ENCODE measurements around the gene DNPH1.
A peak's percentile ranks its signal among the peaks of the same experiment; 100 is the strongest.

DNPH1 gene

GRCh38 chr6:43211955-43212354 is 17.3 kb downstream of the DNPH1 start:
- DNase-seq, result no peak

GRCh38 chr6:43207286-43207685 is 22.0 kb downstream of the DNPH1 start:
- no peak for DNase-seq

GRCh38 chr6:43205849-43206248 is 23.4 kb downstream of the DNPH1 start:
- DNase-seq, result no peak

GRCh38 chr6:43204271-43205105 is 24.8 kb downstream of the DNPH1 start:
- DNase-seq, result no peak

- no peak for DNase-seq
Measured at GRCh38 chr6:43203718-43204095, 25.6 kb downstream of the DNPH1 start.

- no peak for DNase-seq
Measured at GRCh38 chr6:43203029-43203717, 26.1 kb downstream of the DNPH1 start.

- DNase-seq, result no peak
Measured at GRCh38 chr6:43202451-43202850, 26.8 kb downstream of the DNPH1 start.

GRCh38 chr6:43200541-43200940 is 28.7 kb downstream of the DNPH1 start:
- no peak for DNase-seq

- no peak for DNase-seq
Measured at GRCh38 chr6:43199912-43200311, 29.4 kb downstream of the DNPH1 start.

- DNase-seq, result no peak
Measured at GRCh38 chr6:43196337-43196736, 32.9 kb downstream of the DNPH1 start.

- no peak for DNase-seq
Measured at GRCh38 chr6:43193929-43194328, 35.4 kb downstream of the DNPH1 start.

GRCh38 chr6:43192911-43193310 is 36.4 kb downstream of the DNPH1 start:
- DNase-seq, result no peak

- DNase-seq, result no peak
Measured at GRCh38 chr6:43189776-43190304, 39.4 kb downstream of the DNPH1 start.

- no peak for DNase-seq
Measured at GRCh38 chr6:43188426-43188825, 40.9 kb downstream of the DNPH1 start.

- no peak for DNase-seq
Measured at GRCh38 chr6:43187821-43188220, 41.5 kb downstream of the DNPH1 start.

GRCh38 chr6:43186706-43187105 is 42.6 kb downstream of the DNPH1 start:
- DNase-seq, result no peak

GRCh38 chr6:43186019-43186418 is 43.3 kb downstream of the DNPH1 start:
- DNase-seq, result no peak

- no peak for DNase-seq
Measured at GRCh38 chr6:43185391-43185985, 43.8 kb downstream of the DNPH1 start.

GRCh38 chr6:43184268-43184985 is 44.9 kb downstream of the DNPH1 start:
- no peak for DNase-seq

- no peak for DNase-seq
Measured at GRCh38 chr6:43183441-43183840, 45.8 kb downstream of the DNPH1 start.

- peak; percentile 78 for DNase-seq
Measured at GRCh38 chr6:43181942-43182860, 47.1 kb downstream of the DNPH1 start, which contains the start of gene CUL9. TSS of gene CUL9 (plus strand) at chr6:43182196. CDS start at chr6:43184311, 2,115 bp downstream.

- DNase-seq, result no peak
Measured at GRCh38 chr6:43181621-43181941, 47.7 kb downstream of the DNPH1 start.
